Measurements from ENCODE around the gene EXOC2. TPM values are rescaled to one million over a fixed set of nuclear protein-coding genes. Genes with fewer than 3 reads are reported as not detected.

EXOC2 gene
- total RNA-seq, 1 donor from 2014 or later, result 44.4 TPM

DNA sequence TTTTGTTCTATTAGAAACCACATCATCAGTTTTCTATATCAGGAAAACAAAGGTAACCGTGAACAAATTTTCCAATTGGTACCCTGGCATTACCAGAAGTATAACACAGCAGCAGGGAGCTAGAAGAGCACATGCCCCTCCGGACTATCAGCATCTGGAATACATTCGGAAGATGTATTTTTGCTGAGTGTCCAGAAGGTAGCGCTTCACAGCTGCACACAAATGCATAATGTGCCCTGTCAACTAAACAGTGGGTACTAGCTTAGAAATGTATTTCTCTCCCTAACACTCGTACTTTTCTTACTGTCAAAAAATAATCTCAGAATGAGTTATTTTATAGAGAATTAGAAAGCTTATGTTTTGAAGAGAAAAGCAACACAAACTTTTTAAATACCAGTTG lies 113.6 kb downstream of the EXOC2 start:
- H4K20me1 ChIP-seq (ENCODE audit: insufficient read depth, low read length), result peaks cover 6% of the 10 kb centered on the region
- no peak overlapping the region for H3K27ac ChIP-seq (ENCODE audit: low read depth, low read length)
- Mint-ChIP-seq H3K36me3 (ENCODE audit: low read depth, unreplicated experiment) (peaks cover 13% of the 10 kb centered on the region), H3K9me3 (ENCODE audit: unreplicated experiment) (peaks cover 7% of the 10 kb centered on the region), H3K4me1 (ENCODE audit: low read depth, unreplicated experiment) (peaks cover 22% of the 10 kb centered on the region), H3K27me3 (ENCODE audit: low read depth, unreplicated experiment) (no peaks in the 10 kb centered on the region), H3K4me3 (ENCODE audit: unreplicated experiment) (no peak overlapping the region), H3K27ac (ENCODE audit: unreplicated experiment) (no peak overlapping the region)
- H3K9ac ChIP-seq (ENCODE audit: low read length), result no peak overlapping the region
- no peak overlapping the region for H3K4me2 ChIP-seq (ENCODE audit: low read length)
- no peak for DNase-seq (ENCODE audit: low read depth)
- H3K9me3 ChIP-seq (ENCODE audit: insufficient read depth, low read depth, low read length), result no peaks in the 10 kb centered on the region
- peak; percentile 18 for TF ChIP-seq CTCF (IDR thresholded peaks at IDR 0.05; ENCODE audit: insufficient read depth, low read depth, low read length)
- no peak for TF ChIP-seq EZH2 (IDR thresholded peaks at IDR 0.05; ENCODE audit: insufficient read depth, low read length)
- peaks cover 7% of the 10 kb centered on the region for H3K4me1 ChIP-seq (ENCODE audit: insufficient read depth, low read length)
- FAIRE-seq, result no peak
- H3K79me2 ChIP-seq (ENCODE audit: insufficient read depth, low read length), result no peaks in the 10 kb centered on the region
- peaks cover 3% of the 10 kb centered on the region for H3K36me3 ChIP-seq (ENCODE audit: insufficient read depth, low read length)
- no peak overlapping the region for H3K4me3 ChIP-seq (ENCODE audit: insufficient read depth, low read depth, low read length)
- H2AFZ ChIP-seq (ENCODE audit: low read depth, low read length), result no peak overlapping the region
- no peaks in the 10 kb centered on the region for H3K27me3 ChIP-seq (ENCODE audit: insufficient read depth, low read length)

DNA sequence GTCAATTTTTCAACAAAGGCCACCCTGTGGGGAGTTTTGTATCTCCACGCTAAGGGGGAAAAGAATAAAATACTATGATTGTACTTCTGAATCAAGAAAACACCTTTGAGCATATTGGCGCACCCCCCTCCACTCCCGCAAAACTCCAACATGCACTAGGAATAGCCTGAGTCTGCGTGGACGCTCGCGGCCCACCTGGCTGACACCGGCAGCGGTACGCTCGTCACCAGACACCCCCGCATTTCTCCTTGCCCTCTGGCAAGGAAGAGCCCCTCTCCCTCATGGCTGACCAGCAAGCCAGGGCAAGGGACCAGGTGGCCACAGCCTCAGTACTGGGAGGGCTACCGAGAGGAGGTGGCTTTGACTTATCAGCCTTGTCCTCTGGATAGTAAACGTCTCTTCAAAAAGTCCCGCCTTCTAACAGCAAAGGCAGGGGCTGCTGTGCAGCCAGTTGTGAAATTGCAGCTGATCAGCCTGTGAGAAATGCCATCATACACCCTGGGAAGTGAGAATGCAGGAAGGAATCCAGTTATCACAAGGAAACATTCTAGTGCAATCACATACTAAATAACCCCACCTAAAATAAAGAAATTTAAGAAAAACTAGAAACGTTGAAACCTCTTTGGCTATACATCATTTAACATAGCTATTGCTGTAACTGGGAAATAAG lies 120.2 kb downstream of the EXOC2 start:
- H3K9ac ChIP-seq (ENCODE audit: low read length), result no peak overlapping the region
- FAIRE-seq (no peak), DNase-seq (ENCODE audit: low read depth) (no peak)
- TF ChIP-seq CTCF (IDR thresholded peaks at IDR 0.05; ENCODE audit: insufficient read depth, low read depth, low read length), result no peak
- TF ChIP-seq EZH2 (IDR thresholded peaks at IDR 0.05; ENCODE audit: insufficient read depth, low read length), result no peak
- Mint-ChIP-seq H3K27me3 (ENCODE audit: low read depth, unreplicated experiment) (no peaks in the 10 kb centered on the region), H3K4me1 (ENCODE audit: low read depth, unreplicated experiment) (no peaks in the 10 kb centered on the region), H3K9me3 (ENCODE audit: unreplicated experiment) (peaks cover 7% of the 10 kb centered on the region), H3K27ac (ENCODE audit: unreplicated experiment) (no peak overlapping the region), H3K36me3 (ENCODE audit: low read depth, unreplicated experiment) (peaks cover 29% of the 10 kb centered on the region), H3K4me3 (ENCODE audit: unreplicated experiment) (no peak overlapping the region)
- H4K20me1 ChIP-seq (ENCODE audit: insufficient read depth, low read length), result no peaks in the 10 kb centered on the region
- no peaks in the 10 kb centered on the region for H3K27me3 ChIP-seq (ENCODE audit: insufficient read depth, low read length)
- H3K36me3 ChIP-seq (ENCODE audit: insufficient read depth, low read length), result peaks cover 3% of the 10 kb centered on the region
- no peak overlapping the region for H2AFZ ChIP-seq (ENCODE audit: low read depth, low read length)
- no peak overlapping the region for H3K4me2 ChIP-seq (ENCODE audit: low read length)
- no peaks in the 10 kb centered on the region for H3K4me1 ChIP-seq (ENCODE audit: insufficient read depth, low read length)
- no peak overlapping the region for H3K4me3 ChIP-seq (ENCODE audit: insufficient read depth, low read depth, low read length)
- H3K9me3 ChIP-seq (ENCODE audit: insufficient read depth, low read depth, low read length), result no peaks in the 10 kb centered on the region
- no peaks in the 10 kb centered on the region for H3K79me2 ChIP-seq (ENCODE audit: insufficient read depth, low read length)
- no peak overlapping the region for H3K27ac ChIP-seq (ENCODE audit: low read depth, low read length)

- Mint-ChIP-seq H3K27ac (ENCODE audit: unreplicated experiment) (no peak overlapping the region), H3K9me3 (ENCODE audit: unreplicated experiment) (peaks cover 7% of the 10 kb centered on the region), H3K4me3 (ENCODE audit: unreplicated experiment) (no peak overlapping the region), H3K4me1 (ENCODE audit: low read depth, unreplicated experiment) (no peaks in the 10 kb centered on the region), H3K27me3 (ENCODE audit: low read depth, unreplicated experiment) (no peaks in the 10 kb centered on the region), H3K36me3 (ENCODE audit: low read depth, unreplicated experiment) (peaks cover 32% of the 10 kb centered on the region)
- no peak overlapping the region for H3K4me3 ChIP-seq (ENCODE audit: insufficient read depth, low read depth, low read length)
- no peak overlapping the region for H3K27ac ChIP-seq (ENCODE audit: low read depth, low read length)
- no peak overlapping the region for H3K4me2 ChIP-seq (ENCODE audit: low read length)
- H3K9ac ChIP-seq (ENCODE audit: low read length), result no peak overlapping the region
- DNase-seq (ENCODE audit: low read depth) (no peak), FAIRE-seq (no peak)
- H3K9me3 ChIP-seq (ENCODE audit: insufficient read depth, low read depth, low read length), result no peaks in the 10 kb centered on the region
- H3K79me2 ChIP-seq (ENCODE audit: insufficient read depth, low read length), result no peaks in the 10 kb centered on the region
- H2AFZ ChIP-seq (ENCODE audit: low read depth, low read length), result no peak overlapping the region
- H3K4me1 ChIP-seq (ENCODE audit: insufficient read depth, low read length), result no peaks in the 10 kb centered on the region
- no peaks in the 10 kb centered on the region for H3K27me3 ChIP-seq (ENCODE audit: insufficient read depth, low read length)
- TF ChIP-seq EZH2 (IDR thresholded peaks at IDR 0.05; ENCODE audit: insufficient read depth, low read length), result no peak
- TF ChIP-seq CTCF (IDR thresholded peaks at IDR 0.05; ENCODE audit: insufficient read depth, low read depth, low read length), result no peak
- no peaks in the 10 kb centered on the region for H4K20me1 ChIP-seq (ENCODE audit: insufficient read depth, low read length)
- peaks cover 3% of the 10 kb centered on the region for H3K36me3 ChIP-seq (ENCODE audit: insufficient read depth, low read length)
Observed at GRCh38 chr6:571892-572291, 121.0 kb downstream of the EXOC2 start.
